ENCODE results near the gene COX20.
"Not testable (repeated sequence)": the region's sequence is repeated elsewhere in the genome, so short reads cannot be mapped to it uniquely, and the experiment has no call there.

COX20 gene, protein sequence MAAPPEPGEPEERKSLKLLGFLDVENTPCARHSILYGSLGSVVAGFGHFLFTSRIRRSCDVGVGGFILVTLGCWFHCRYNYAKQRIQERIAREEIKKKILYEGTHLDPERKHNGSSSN

DNA sequence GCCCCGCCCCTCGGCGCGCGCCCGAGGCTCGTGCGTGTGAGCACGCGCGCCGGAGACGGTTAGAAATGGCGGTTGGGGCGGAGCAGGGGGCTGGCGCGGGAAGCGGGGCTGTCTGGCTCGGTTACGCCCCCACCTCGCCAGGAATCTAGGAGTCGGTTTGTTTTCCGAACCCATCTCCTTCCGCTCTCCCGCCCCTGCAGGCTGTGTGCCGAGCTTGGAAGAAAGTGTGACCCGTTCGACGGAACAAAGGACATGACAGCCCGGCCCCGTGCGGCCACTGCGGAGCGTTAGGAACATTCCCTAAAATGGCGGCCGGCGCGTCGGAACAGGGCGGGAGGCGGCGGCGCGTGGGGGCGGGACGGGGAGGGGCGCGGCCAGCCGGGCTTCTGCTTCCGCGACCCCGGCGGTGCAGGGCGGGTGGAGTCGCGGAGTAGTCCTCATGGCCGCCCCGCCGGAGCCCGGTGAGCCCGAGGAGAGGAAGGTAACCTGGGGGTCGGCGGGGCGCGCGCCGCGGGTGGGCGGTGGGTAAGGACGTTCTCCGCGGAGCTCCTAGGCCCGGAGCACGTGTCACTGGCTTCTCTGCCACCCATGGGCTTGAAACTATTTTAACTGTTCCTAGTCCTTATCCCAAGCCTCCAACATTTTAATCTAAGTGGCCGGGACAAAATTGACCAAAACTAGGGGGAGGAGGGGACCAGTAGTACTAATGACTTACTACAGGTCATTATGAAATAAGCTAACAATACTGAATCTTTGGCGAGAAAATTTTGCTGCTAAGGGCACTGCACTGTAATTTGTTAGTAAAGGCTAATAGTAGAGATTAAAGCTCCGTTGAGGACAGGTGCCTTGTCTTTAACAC is at the start of gene COX20:
Gene COX20 (plus strand): TSS at position 383 of the 859 bp plus-strand sequence. CDS start 57 bp downstream, at position 440.
- DNase-seq: peak; percentile 91

DNA sequence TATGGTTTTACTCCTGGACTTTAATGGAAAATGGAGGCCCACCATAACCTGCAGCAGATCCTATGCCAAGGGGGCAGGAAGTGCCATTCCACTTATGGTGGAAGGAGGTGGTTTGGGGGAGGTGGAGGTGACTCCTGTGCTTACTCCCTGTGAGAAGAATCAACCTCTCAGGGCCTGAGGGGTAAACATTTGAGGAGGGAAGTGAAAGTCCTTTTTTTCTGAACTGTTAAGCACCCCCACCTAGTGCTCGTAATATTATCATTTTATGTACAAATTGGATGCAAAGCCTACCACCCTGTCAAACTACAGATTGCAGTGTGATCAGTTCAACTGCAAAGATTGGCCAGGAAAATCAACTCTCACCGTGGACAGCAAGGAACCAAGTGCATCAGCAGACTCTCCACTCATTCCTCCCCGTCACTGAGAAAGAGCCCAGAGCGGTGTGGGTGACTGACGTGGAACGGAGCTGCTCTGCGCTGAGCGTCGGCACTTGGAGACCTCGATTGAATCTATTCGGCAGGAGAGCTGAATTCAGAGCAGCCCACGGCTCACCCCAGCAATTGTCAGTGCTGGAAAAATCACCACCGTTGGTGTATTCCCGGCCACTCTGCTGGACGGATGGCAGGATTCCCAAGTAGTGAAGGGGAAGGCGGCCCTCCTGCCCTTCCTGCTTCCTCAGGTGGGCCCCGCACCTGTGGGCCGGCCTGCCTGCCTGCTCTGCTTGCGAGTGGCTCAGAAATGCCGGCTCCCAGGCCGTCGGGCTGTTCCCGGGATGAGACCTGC is 46.8 kb upstream of the COX20 start:
- no peak for DNase-seq

DNA sequence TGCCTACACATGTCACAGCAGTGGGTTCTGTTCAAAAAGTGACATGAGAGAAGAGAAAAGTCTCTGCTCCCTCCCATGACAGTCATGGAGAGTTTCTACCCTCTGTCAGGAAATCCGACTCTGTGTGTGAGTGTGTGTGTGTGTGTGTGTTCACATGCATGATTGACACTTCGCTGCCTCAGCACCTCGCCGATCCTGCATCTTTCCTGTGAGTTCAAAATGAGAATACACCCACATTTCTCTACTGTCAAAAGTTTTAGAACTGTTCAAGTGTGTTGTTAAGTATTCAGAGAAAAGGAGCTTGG is 46.2 kb upstream of the COX20 start:
- no peak for DNase-seq

DNA sequence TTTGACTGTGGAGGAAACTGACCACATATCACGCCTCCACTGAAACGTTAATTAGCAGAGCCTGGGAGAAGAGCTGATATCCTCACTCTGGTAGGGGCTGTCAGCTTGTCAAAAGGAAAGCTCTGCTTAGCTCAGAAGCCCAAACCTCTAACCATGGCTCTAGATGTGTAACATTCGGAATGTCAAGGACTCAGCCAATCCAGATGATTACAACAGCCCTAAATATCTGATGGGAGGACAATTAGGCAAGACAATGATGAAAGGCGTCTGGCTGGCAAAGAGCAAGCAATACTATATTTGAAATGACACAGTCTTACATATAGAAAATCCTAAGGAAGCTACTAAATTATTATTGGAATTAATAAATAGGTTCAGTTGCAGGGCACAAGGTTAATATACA is 45.7 kb upstream of the COX20 start:
- DNase-seq: no peak

DNA sequence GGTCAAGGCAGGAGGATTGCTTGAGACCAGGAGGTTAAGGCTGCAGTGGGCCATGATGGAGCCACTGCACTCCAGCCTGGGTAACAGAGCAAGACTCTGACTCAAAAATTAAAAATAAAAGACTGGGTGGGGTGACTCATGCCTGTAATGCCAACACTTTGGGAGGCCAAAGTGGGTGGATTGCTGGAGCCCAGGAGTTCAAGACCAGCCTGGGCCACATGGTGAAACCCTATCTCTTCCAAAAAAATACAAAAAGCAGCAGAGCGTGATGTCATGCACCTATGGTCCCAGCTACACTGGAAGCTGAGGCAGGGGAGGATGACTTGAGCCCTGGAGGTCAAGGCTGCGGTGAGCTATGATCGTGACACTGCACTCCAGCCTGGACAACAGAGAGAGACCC is 44.4 kb upstream of the COX20 start:
- no peak for DNase-seq

DNA sequence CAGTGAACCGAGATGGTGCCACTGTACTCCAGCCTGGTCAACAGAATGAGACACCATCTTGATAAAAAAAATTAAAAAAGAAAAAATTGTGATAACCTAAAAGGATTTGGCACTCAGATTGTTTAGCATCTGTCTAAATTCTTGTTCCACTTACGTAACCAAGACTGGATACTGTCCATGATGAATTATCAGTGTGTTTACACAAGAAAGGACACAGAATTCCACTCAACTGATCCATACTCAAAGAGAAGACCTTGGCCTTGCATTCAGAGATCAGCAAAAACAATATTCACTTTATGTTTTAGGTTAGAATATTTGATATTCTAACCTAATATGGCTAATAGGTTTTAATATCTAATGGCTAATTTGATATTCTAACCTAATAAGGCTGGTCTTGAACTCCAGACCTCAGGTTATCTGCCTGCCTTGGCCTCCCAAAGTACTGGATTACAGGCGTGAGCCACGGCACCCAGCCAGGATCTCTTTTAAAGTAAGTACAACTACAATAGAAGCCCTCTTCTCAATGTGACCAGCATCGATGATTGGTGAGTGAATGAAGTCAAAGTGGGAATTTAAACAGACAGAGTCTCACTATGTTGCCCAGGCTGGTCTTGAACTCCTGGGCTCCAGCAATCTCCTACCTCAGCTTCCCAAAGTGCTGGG is 43.1 kb upstream of the COX20 start:
- DNase-seq: no peak

DNA sequence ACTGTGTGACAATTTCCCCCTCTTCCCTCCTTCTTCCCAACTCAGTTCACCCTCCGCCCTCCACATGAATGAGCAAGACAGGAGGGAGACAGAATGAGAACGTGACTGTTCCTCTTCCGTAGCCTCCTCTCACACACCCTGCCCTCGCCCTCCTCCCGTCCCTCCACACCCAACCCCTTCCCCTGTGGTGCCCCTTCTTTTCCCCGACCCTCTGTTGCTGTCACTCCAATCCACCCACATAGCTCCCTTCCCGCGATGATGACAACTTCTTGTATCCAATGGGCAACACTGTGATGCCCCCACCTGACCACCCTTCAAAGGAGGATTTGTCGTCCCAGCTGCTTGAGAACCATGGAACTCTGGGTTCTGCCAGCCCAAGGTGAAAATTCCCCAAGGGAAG is 41.4 kb upstream of the COX20 start:
- no peak for DNase-seq

DNA sequence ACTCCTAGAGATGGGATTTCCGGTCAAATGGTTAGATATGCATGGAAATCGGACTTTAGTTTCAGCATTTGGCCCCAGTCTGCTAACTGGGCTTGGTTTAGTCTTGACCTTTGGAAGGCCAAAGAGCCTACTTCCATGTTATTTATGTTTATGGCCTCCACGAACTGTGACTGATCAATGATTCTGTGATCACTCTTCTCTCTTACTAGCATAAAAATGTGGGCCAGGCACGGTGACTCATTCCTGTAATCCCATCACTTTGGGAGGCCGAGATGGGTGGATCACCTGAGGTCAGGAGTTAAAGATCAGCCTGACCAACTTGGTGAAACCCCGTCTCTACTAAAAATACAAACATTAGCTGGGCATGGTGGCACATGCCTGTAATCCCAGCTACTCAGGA is 40.9 kb upstream of the COX20 start:
- not testable (repeated sequence) for DNase-seq

DNA sequence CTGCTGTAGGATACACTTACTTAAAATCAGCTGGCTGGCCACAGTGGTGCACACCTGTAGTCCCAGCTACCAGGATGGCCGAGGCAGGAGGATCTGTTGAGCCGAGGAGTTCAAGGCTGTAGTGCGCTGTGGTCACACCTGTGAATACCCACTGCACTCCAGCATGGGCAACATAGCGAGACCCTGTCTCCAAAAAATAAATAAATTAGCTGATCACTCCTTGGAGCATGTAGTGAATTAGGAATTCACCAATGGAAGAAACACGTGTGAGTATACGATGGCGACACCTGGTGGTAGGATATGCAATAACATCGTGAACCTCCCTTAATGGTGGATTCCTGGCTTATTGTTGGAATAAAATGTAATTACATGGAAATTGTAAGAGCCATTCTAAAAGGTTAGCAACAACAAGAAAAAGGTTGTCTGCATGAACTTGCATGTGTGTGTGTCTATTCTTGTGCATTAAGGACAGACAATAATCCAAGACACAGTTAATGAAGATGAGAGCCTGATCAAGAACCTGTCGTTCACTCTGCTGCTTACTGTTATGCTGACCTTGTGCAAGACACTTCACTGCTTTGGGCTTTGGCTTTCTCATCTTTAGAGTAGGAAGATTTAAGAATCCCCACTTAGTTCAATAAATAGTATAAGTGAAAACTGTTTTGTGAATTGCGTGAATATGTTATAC is 38.6 kb upstream of the COX20 start:
- DNase-seq: peak; percentile 63

DNA sequence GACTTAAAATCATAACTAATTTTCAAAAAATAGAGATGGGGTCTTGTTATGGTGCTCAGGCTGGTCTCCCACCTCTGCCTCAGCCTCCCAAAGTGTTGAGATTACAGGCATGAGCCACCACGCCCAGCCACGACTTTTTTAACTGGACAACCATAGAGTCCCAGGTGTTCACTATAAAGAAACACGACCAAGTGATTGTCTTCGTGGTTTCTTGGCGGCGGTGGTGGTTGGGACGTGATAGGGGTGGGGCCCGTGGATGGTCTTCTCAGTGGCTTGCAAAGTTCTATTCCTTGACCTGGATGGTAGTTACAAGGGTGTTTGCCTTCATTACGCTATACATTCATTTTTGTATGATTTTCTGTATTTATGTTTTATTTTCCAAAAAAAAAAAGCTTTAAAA is 34.6 kb upstream of the COX20 start:
- no peak for DNase-seq

DNA sequence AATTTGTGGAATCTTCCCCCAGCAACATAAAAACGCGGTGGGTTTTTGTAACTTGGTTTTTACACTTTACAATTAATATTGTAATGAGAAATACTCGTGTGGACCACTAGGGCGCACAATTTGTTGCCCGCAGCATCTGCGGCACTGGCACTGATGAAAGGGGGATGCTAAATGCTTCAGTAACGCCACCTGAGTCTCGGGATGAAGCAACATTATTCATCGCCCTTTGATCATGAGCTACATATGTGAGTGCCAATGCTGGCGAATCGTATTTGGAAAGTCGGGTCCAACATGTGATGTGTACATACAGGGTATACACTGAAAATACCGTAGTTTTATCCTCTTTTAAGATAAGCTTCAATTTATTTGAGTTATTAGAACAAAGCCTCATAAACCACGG is 34.2 kb upstream of the COX20 start:
- DNase-seq: peak; percentile 68

DNA sequence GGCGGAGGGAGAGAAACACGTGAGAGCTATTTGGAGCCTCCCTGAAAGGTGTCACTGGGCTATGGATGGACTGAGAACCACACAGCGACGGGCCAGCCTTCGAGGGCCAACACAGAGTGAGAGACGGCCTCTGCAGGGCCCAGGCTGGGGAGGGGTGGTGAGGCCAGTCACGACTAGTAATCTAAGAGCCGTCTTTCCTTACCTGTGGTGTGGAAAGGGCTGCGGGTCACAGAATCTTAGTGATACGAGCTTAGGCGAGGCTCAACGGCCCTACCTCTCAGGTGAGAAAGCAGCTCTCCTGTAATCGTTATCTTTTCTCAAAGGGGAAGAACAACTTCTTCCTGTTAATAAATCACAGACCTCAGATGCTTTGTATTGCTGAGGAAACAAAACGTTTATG is 33.4 kb upstream of the COX20 start:
- DNase-seq: no peak

DNA sequence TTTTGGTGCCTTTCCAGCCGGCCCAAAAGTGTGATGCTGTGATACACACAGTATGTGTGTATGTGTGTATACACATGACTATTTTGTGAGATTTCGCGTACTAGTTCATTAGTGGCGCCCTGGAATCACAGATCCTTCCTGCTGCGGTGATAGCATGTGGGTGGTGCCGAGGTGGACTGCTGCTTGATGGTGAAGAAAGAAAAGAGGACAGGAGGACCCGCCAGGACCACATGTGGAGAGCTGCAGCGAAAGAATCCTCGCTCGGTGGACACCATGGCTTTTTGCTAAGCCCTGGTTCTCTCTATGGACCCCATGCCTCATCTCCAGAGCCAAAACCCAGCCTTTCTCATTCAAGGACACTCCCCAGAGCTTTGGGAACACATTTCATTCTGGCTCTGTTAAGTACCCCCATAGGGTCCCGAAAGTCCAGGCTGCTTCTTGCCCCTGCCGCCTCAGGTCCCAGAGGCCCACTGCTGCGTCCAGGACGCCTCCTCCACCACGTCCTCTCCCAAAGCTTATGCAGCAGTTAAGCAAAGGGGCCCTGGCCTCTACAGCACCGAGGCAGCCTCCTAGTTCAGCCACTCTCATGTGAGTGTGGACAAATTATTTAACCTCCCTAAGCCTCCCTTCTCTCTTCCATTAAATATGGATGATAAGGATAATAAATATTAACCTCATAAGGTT is 32.8 kb upstream of the COX20 start:
- no peak for DNase-seq

DNA sequence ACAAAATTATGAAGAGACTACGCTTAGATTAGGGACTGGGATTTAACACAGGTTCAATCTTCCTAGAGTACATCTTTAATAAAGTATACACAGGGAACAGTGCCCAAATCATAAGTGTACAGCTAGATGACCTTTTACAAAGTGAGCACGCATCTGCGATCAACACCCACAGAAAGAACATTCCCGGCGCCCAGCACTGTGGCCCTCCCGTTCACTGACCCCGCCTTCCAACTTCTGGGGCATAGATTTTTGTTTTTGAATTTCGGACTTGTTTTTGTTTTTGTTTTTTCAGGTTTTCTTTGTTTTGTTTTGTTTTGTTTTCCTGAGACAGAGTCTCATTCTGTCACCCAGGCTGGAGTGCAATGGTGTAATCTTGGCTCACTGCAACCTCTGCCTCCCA is 30.6 kb upstream of the COX20 start:
- DNase-seq: no peak

DNA sequence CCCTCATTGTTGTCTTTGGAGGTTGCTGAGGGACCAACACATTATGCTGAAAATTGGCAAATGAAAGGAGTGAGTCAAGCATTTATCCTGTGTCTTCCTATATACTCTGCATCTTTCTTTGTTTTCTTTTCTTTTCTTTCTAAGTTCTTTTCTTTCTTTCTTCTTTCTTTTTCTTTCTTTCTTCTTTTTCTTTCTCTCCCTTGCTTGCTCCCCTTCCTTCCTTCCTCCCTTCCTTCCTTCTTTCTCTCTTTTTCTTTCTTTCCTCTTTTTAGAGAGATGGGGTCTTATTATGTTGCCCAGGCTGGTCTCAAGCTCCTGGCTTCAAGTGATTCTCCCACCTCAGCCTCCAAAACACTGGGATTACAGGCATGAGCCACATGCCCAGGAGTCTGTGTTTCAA is 28.3 kb upstream of the COX20 start:
- DNase-seq: no peak

DNA sequence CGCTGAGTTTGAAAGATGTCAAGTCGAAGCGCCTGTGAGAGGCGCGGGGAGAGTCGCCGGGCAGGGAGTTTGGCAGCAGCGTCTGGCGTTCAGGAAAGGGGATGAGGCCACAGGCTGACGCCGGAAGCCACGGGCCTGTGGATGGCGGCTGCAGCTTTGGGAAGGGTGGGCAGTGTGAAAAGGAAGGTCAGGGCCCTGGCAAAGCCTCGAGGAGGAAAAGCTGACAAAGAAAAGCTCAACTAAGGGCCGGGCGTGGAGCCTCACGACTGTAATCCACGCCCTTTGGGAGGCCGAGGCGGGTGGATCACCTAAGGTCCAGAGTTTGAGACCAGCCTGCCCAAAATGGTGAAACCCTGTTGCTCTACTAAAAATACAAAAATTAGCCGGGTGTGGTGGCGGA is 25.2 kb upstream of the COX20 start:
- DNase-seq: no peak

DNA sequence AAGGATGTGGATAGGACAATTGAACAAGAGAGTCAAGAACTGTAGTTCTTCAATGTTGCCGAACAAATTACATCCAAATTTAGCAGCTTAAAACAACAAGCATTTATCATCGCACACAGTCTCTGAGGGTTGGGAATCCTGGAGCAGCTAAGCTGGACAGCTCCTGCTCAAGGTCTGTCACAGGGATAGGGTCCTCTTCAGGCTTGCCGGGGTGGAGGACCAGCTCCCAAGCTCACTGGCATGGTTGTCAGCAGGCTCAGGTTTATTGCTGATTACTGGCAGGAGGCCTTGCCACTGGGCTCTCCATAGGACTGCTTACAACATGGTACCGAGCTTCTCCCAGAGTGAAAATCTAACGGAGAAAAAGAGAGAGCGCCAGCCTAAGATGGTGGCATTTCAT is 22.1 kb upstream of the COX20 start:
- DNase-seq: no peak

DNA sequence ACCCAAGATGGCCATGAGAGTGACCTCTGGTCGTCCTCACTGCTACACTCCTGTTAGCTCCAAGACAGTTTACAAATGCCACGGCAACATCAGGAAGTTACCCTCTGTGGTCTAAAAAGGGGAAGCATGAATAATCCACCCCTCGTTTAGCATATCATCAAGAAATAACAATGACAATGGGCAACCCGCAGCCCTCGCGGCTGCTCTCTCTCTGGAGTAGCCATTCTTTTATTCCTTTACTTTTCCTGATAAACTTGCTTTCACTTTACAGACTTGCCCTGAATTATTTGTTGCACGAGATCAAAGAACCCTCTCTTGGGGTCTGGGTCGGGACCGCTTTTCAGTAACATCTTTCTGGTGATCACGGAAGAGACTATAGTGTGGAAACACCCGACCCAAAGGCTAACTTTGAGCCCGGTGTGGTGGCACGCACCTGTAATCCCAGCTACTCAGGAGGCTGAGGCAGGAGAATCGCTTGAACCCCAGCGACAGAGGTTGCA is 19.8 kb upstream of the COX20 start:
- no peak for DNase-seq

DNA sequence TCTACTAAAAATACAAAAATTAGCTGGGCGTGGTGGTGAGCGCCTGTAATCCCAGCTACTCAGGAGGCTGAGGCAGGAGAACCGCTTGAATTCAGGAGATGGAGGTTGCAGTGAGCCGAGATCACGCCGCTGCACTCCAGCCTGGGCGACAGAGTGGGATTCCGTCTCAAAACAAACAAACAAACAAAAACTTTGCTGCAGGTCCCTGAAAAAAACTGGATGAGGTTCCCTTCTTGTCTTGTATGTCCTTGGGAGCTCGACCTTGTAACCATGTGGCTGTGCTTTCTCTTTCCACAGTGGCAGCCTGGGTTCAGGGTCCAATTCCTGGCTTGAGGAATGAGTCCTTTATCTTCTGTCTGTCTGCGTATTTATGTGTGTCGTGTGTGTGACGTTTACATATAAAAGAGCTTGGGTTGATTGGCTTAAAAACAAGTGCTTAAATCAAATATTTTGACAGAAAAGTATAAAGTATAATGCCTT is 18.0 kb upstream of the COX20 start:
- DNase-seq: no peak

DNA sequence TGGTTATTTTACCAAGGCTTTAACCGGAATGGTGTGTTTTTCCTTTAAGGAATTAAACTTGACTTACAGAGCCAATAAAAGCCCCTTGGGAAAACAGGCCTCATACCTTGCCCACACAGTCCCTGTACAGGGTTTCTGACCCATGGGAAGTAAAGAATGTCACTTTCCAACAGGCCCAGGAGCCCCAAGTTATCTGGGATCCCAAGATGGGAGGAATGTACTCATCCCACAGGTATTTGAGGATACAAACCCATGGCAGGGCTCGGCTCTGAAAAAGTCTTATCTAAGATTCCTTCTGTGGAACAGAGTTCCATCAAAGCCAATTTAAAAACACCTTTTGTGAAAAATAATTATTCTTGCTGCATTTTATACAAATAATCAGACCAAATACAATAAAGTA is 15.3 kb upstream of the COX20 start:
- DNase-seq: no peak

DNA sequence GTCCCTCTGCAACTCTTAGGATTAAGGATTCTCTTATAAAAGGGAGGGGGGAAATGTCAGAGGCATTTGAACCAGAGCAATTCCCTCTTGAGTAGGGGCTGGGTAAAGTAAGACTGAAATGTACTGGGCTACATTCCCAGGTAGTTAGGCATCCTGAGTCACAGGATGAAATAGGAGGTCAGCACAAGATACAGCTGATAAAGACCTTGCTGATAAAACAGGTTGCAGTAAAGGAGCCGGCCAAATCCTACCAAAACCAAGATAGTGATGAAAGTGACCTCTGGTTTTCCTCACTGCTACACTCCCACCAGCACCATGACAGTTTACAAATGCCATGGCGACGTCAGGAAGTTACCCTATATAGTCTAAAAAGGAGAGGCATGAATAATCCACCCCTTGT is 14.3 kb upstream of the COX20 start:
- no peak for DNase-seq

DNA sequence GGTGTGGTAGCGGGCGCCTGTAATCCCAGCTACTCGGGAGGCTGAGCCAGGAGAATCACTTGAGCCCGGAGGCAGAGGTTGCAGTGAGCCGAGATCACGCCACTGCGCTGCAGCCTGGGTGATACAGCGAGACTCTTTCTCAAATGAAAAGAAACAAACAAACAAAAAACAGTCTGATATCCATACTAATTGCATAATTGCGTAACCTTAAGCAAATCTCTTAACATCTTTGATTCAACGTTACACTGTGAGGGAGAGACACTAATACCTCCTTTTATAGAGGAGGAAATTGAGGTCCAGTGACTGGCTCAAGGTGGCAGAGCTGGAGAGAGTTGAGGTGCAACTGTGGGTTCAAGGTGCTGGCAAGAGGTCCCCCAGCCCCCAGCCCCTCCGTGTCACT is 12.6 kb upstream of the COX20 start:
- no peak for DNase-seq

Data from CD4-positive, alpha-beta T cell treated with Interleukin-10 for 1 hour (primary cell).